Purkinje cell (primary cell): ENCODE data around the gene KCTD21. TPM values are rescaled to one million over a fixed set of nuclear protein-coding genes. Genes with fewer than 3 reads are reported as not detected.

ENCODE experiments used
- polyA plus RNA-seq: library from polyadenylated mRNA; unstranded; fragments of >200 nt; fragmentation: Nextera tagmentation; gene quantifications from 2 replicates; pipeline ENCODE4 v1.2.1, GENCODE V29; 2014

Gene KCTD21, protein sequence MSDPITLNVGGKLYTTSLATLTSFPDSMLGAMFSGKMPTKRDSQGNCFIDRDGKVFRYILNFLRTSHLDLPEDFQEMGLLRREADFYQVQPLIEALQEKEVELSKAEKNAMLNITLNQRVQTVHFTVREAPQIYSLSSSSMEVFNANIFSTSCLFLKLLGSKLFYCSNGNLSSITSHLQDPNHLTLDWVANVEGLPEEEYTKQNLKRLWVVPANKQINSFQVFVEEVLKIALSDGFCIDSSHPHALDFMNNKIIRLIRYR
- polyA plus RNA-seq: 3.0 and 5.9 TPM in 2 replicates

DNA sequence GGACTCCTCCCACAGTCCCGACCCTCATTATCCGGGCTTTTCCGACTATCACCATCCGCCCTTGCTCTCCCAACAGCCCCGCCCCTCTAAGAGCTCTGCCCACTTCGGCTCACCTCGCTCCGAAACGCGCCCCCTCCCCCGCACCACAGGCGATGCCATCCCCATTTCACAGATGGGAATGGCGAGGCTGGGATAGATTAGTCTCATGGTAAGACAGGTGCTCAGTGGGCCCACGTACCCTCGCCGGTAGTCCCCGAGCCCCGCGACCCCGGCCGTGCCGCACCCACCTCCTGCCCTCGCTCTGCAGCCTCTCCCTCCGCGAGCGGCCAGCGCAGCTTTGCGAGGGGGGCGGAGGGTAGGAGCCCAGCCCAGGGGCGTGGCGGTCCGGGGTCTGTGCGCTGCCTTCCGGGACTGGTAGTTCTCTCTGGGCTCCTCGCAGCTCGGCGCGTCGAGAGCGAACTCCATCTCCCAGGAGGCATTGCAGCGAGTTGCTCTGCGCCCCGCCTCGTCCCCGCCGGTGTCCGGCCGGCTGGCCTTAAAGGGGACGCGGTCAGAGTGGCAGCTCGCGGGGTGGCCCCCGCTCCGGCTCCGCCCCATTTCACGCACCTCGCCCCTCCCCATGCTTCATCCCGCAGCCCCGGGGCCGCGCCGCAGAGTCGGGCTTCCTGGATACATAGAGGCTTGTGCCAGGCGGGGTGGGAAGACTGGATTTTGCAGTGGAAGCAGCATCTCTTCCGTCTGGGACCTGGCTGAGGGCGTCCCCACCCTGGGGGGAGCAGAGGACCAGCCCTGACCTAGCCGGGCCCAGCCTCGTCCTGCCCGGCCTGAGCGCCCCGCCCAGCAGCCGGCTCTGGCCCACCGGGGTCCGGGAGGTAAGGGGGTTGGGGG, at the start of gene KCTD21, which contains the start of gene USP35:
TSS of gene KCTD21 (minus strand) at position 341 of the 888 bp plus-strand sequence. CDS start 14,072 bp downstream, outside the sequence.
TSS of gene USP35 (plus strand) at position 634 of the 888 bp plus-strand sequence. CDS start 7,327 bp downstream, outside the sequence.

DNA sequence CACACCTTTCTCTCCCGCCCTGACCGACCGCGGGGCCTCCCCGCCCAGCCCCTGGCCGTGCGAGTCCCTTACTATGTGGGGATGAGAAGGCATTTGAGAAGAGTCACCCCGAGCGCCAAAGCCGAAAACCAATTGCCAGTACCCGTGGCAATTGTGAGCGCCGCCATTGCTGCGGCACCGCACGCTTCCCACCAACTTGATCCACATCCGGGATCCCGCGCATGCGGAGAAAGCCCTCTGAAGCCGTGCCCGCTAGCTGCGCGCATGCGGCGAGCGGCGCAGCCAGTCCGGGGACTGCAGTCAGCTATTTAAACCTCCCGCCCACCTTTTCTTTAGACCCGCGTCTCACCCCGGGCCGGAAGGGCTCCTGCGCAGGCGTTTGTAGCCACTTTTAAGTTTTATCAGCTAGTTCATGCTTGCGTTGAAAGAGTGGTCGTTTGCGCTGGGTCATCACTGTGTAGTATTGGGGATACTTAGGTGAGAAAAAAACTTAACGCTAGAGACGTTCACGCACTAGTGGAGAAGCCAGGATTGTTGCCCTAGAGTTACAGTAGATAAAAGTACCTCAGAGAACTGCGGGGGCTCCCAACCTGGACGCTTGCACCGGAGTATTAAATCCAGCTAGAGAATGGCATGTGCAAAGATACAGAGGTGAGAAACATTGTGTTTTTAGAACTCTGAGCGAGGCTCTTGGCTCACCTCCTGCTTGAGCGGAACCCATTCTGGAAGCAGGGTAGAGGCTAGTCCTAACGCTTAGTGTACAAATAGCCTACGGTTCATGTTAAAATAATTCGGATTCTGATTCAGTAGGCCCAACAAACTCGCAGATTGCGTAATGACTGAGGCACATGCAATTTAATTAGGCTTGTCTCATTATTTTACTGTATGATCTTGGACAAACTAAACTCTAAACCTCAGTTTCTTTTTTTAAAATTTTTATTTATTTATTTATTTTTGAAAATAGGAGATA, 48.7 kb downstream of the KCTD21 start, which contains the start of gene ALG8:
TSS of gene ALG8 (minus strand) at position 205 of the 970 bp plus-strand sequence. CDS start at position 167, 38 bp downstream.

Other genes with a start within 250 kb of the KCTD21 start
- gene INTS4, start 194.0 kb downstream of the KCTD21 start, polyA plus RNA-seq: 9.9 and 14.8 TPM in 2 replicates
- 0.79 TPM in 1 of 2 replicates, not detected in the other for gene KCTD14, start 165.3 kb downstream of the KCTD21 start, polyA plus RNA-seq
- not detected in 2 replicates for gene THRSP, start 124.8 kb downstream of the KCTD21 start, polyA plus RNA-seq
- 1,012 and 1,161 TPM in 2 replicates for gene NDUFC2, start 108.8 kb downstream of the KCTD21 start, polyA plus RNA-seq
- gene ALG8, start 49.0 kb downstream of the KCTD21 start, polyA plus RNA-seq: 59.1 and 75.9 TPM in 2 replicates
- gene USP35, start 293 bp upstream of the KCTD21 start, polyA plus RNA-seq: 0.07 and 0.29 TPM in 2 replicates
- 0.89 and 1.2 TPM in 2 replicates for gene GAB2, start 229.2 kb upstream of the KCTD21 start, polyA plus RNA-seq